ENCODE data around the gene TSR1. TPM values are rescaled to one million over a fixed set of nuclear protein-coding genes. Genes with fewer than 3 reads are reported as not detected.

The TSR1 gene
- total RNA-seq (2021; ENCODE audit: unreplicated experiment) (44.7 TPM), Bru-seq, nascent RNA (percentile 92 among the genes with signal in this experiment), BruChase-seq, experiment 1, labeled RNA remaining after a 2-hour chase (percentile 95 among the genes with signal in this experiment), BruChase-seq, experiment 2, labeled RNA remaining after a 6-hour chase (percentile 97 among the genes with signal in this experiment)
- 69.7 TPM for polyA plus RNA-seq (2012; ENCODE audit: insufficient read length)
- long read RNA-seq, full-length matches to known transcripts: 120 of 159 reads
- long read RNA-seq, partial matches to known transcripts: 12 of 159 reads
- long read RNA-seq, other reads (novel, unspliced or antisense): 27 of 159 reads

DNA sequence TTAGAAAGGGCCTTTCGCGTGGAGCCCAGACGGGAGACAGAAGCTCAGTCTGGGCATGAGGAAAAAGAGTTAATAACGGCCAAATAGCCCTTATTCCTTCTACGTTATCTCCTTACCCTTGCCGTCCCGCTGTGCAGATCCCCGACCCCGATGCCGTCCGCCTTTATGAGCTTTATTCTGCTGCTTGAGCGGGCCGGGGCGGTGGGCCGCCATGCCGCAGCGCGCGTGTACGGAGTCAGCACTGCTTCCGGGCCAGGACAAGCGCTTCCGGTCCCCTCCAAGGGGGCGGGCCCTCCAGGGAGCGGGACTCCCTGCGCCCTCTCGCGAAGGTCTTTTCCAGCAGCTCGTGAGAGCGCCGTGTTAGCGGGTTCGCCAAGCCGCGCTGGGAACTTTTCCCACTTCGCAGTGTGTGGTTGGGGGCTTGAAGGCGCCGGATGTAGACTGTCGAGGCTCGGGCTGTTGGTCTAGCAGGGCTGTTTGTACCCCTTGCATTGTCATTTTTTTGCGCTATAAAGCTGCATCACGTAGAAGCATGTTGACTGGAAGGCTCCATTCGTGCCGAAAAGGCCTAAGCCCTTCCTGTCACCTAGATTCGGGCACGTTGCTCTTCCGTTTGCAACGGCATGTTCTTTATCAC is at the start of gene TSR1:
Gene TSR1, minus strand, starts transcription at position 243 of the 637 bp plus-strand sequence. Its CDS starts 30 bp downstream, at position 213.
- CTCF ChIA-PET: no interaction called here
- TF ChIP-seq POLR2AphosphoS5 (IDR thresholded peaks at IDR 0.05; ENCODE audit: low read depth, low read length) (peak; percentile 93), SIN3A (IDR thresholded peaks at IDR 0.05; ENCODE audit: borderline replicate concordance, insufficient read depth, low read depth, low read length) (peak; percentile 52; the same call in 1 of the 2 replicates)
- TF ChIP-seq, protein P1, sequence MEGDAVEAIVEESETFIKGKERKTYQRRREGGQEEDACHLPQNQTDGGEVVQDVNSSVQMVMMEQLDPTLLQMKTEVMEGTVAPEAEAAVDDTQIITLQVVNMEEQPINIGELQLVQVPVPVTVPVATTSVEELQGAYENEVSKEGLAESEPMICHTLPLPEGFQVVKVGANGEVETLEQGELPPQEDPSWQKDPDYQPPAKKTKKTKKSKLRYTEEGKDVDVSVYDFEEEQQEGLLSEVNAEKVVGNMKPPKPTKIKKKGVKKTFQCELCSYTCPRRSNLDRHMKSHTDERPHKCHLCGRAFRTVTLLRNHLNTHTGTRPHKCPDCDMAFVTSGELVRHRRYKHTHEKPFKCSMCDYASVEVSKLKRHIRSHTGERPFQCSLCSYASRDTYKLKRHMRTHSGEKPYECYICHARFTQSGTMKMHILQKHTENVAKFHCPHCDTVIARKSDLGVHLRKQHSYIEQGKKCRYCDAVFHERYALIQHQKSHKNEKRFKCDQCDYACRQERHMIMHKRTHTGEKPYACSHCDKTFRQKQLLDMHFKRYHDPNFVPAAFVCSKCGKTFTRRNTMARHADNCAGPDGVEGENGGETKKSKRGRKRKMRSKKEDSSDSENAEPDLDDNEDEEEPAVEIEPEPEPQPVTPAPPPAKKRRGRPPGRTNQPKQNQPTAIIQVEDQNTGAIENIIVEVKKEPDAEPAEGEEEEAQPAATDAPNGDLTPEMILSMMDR (IDR thresholded peaks at IDR 0.05): no peak; the same call in 1 of the 2 replicates
- BruUV-seq (replicated peaks): no TSS peak
- DNase-seq (ENCODE audit: low read depth, low spot score) (peak; percentile 52), ATAC-seq (peak; percentile 93)
- Histone ChIP-seq H3K27ac (ENCODE audit: low read length) (peak within 1 kb of the TSS; percentile 97), H3K4me3 (ENCODE audit: low read depth in 2 of 2, low read length in 2 of 2) (peak within 1 kb of the TSS; percentile 77 to 99), H3K4me1 (ENCODE audit: control insufficient read depth, insufficient read depth, low read length) (peaks cover 16% of the 10 kb centered on the region), H3K9me3 (ENCODE audit: control insufficient read depth, insufficient read depth, low read depth, low read length) (no peaks in the 10 kb centered on the region), H3K36me3 (ENCODE audit: control insufficient read depth, insufficient read depth, low read length) (peaks cover 36% of the 10 kb centered on the region), H3K27me3 (ENCODE audit: control insufficient read depth, insufficient read depth, low read length) (no peaks in the 10 kb centered on the region)
- in situ Hi-C loops (cut with HindIII; ENCODE audit: low pct_unique_long_range_greater_than_20kb, low sequenced_read_pairs): no loop called here
- intact Hi-C loops (cut with micrococcal nuclease; ENCODE audit: unreplicated experiment): no loop called here
- POLR2A ChIA-PET: interaction anchor here (0.5 to 0.6 kb wide), 3 partner anchors 24 to 65 kb away, joined by 3 to 17 read pairs (median 4); no protein-coding TSS in a partner anchor

DNA sequence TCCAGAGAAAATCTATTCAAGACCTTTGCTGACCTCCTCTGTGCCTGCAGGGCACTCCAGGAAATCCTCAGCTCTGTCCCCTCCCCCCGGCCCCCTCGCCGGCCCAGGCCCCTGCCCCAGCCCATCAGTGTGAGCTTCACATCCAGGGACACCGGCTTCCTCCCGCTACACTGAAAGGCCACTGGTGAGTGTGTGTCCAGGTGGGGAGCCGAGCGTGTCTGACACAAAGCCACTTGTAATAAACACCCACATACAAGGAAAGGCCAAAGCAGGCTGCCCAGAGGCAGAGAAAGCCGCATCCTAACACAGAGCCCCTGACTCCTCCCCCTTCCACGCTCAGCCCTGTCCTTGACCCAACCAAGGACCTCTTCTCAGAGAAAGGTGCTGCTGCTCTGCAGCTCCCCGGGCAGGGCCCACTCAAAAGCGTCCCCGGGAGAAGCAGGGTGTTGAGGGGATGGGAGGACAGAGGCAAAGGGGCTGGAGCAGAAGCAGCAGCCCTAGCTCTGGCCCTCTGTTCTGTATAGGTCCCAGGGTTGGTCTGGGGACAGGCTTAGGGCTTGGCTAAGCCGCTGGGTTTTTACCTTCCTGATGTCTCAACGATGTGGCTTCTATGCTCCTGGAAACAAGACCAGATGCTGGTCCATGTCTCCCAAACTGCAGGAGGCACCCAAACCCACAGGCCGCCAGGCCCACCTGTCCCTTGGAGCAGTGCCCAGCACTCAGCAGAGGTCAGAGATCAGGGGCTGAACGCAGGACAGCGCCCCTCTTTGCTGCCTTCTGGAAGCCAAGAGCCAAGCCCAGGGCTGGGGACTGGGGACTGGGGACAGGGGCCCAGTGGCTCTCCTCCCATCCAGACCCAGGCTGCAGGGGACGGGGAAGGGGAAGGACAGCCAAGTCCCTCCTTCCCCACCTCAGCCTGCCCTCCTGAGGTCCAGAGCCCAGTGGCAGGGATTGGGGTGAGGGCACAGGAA is 49.3 kb upstream of the TSR1 start:
- no peak for TF ChIP-seq POLR2AphosphoS5 (IDR thresholded peaks at IDR 0.05; ENCODE audit: low read depth, low read length)
- no peak for TF ChIP-seq TCF7L2 (IDR thresholded peaks at IDR 0.05; ENCODE audit: low read depth, low read length)
- TF ChIP-seq, protein P1 (IDR thresholded peaks at IDR 0.05): no peak
- TF ChIP-seq, protein P2, sequence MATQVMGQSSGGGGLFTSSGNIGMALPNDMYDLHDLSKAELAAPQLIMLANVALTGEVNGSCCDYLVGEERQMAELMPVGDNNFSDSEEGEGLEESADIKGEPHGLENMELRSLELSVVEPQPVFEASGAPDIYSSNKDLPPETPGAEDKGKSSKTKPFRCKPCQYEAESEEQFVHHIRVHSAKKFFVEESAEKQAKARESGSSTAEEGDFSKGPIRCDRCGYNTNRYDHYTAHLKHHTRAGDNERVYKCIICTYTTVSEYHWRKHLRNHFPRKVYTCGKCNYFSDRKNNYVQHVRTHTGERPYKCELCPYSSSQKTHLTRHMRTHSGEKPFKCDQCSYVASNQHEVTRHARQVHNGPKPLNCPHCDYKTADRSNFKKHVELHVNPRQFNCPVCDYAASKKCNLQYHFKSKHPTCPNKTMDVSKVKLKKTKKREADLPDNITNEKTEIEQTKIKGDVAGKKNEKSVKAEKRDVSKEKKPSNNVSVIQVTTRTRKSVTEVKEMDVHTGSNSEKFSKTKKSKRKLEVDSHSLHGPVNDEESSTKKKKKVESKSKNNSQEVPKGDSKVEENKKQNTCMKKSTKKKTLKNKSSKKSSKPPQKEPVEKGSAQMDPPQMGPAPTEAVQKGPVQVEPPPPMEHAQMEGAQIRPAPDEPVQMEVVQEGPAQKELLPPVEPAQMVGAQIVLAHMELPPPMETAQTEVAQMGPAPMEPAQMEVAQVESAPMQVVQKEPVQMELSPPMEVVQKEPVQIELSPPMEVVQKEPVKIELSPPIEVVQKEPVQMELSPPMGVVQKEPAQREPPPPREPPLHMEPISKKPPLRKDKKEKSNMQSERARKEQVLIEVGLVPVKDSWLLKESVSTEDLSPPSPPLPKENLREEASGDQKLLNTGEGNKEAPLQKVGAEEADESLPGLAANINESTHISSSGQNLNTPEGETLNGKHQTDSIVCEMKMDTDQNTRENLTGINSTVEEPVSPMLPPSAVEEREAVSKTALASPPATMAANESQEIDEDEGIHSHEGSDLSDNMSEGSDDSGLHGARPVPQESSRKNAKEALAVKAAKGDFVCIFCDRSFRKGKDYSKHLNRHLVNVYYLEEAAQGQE (IDR thresholded peaks at IDR 0.05; ENCODE audit: insufficient read depth in 1 of 2, low read depth in 2 of 2, low read length in 1 of 2): no peak
- no peak for TF ChIP-seq SIN3A (IDR thresholded peaks at IDR 0.05; ENCODE audit: borderline replicate concordance, insufficient read depth, low read depth, low read length)
- Histone ChIP-seq H3K4me1 (ENCODE audit: control insufficient read depth, insufficient read depth, low read length) (peaks cover 12% of the 10 kb centered on the region), H3K27me3 (ENCODE audit: control insufficient read depth, insufficient read depth, low read length) (no peaks in the 10 kb centered on the region), H3K27ac (ENCODE audit: low read length) (no peak overlapping the region), H3K36me3 (ENCODE audit: control insufficient read depth, insufficient read depth, low read length) (no peaks in the 10 kb centered on the region), H3K4me3 (ENCODE audit: low read depth in 2 of 2, low read length in 2 of 2) (no peak overlapping the region), H3K9me3 (ENCODE audit: control insufficient read depth, insufficient read depth, low read depth, low read length) (no peaks in the 10 kb centered on the region)
- ATAC-seq (no peak), DNase-seq (ENCODE audit: low read depth, low spot score) (no peak)
- no TSS peak for BruUV-seq (replicated peaks)
- CTCF ChIA-PET: interaction anchor here (4.4 kb wide), 1 partner anchor 31 kb away, joined by 58 read pairs; no protein-coding TSS in a partner anchor
- intact Hi-C loops (cut with micrococcal nuclease; ENCODE audit: unreplicated experiment) (no loop called here), in situ Hi-C loops (cut with HindIII; ENCODE audit: low pct_unique_long_range_greater_than_20kb, low sequenced_read_pairs) (no loop called here)
- POLR2A ChIA-PET: interaction anchor here (0.5 kb wide), 1 partner anchor 309 kb away, joined by 3 read pairs; no protein-coding TSS in a partner anchor
